Stromal cell of bone marrow (primary cell): ENCODE results near the gene XPNPEP2.

Source experiments
- DNase-seq: peaks from one replicate; pipeline ENCODE4 v3.0.0-alpha.2; 2012; ENCODE audit warnings: low read depth

The XPNPEP2 gene

GRCh38 chrX:129750971-129751370 lies 12.2 kb downstream of the XPNPEP2 start:
- DNase-seq = no peak

GRCh38 chrX:129754056-129755024 lies 15.6 kb downstream of the XPNPEP2 start:
- DNase-seq = no peak

GRCh38 chrX:129755779-129756650 lies 17.2 kb downstream of the XPNPEP2 start:
- DNase-seq = no peak

- DNase-seq = peak; percentile 79
Measured at GRCh38 chrX:129759576-129760061, 20.8 kb downstream of the XPNPEP2 start.

DNA sequence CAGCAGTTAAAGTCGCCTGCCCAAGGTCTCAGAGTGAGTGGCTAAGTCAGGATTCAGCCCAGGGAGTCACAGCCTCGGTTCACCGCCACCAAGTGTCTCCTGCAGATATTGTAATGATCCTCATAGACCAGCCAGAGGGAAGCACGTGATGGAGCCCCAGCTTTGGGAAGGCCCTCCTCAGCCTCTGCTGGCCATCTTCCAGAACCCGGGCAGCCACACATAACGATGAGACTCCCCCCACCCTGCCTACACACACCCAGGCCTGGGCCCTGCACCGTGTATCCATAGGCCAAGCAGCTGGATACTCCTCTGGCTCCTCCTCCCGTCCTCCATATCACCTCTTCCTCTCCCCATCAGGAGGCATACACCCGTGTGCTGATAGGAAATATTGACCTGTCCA lies 21.4 kb downstream of the XPNPEP2 start:
- no peak for DNase-seq

GRCh38 chrX:129760981-129761380 lies 22.2 kb downstream of the XPNPEP2 start:
- no peak for DNase-seq

GRCh38 chrX:129761596-129761995 lies 22.8 kb downstream of the XPNPEP2 start:
- no peak for DNase-seq

- DNase-seq = no peak
Measured at GRCh38 chrX:129762448-129762847, 23.7 kb downstream of the XPNPEP2 start.

- no peak for DNase-seq
Measured at GRCh38 chrX:129763666-129764065, 24.9 kb downstream of the XPNPEP2 start.

- DNase-seq = no peak
Measured at GRCh38 chrX:129768186-129768585, 29.4 kb downstream of the XPNPEP2 start.

DNA sequence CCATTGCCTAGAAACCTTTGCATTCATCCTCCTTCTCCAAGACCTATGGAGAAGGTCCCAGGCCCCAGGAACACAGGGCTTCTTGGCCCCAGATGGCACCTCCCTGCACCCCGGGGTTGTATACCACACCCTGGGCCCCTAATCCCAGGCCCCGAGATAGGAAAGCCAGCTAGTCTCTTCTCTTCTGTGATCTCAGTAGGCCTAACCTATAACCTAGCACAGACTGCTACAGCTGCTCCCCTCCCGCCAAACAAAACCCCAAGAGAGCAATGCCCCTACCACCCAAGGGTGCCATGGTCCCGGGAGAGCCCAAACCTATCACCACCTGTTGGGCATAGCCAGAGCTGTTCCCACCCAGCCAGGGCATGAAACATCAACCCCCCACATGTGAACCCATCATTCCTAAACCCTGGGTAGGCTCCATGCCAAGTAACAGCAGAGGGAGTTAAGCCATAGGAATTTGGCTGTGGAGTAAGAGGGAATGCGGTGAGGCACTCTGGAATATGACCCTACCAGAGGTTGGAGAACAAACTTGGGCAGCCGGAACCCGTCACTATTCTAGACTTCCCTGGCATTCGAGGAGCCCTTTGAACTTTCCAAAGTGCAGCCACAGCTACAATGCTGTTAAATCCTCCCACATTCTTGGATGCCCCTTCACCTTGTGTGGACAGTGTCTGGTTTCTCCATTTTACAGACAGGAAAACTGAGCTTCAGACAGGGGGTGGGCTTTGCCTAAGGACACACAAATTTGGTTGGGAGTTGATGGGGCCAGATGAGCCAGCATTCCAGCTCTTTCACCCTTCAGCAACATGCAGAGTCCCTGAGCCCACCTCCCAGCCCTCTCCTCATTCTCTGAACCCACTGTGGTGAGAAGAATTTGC lies 30.0 kb downstream of the XPNPEP2 start:
- no peak for DNase-seq

DNA sequence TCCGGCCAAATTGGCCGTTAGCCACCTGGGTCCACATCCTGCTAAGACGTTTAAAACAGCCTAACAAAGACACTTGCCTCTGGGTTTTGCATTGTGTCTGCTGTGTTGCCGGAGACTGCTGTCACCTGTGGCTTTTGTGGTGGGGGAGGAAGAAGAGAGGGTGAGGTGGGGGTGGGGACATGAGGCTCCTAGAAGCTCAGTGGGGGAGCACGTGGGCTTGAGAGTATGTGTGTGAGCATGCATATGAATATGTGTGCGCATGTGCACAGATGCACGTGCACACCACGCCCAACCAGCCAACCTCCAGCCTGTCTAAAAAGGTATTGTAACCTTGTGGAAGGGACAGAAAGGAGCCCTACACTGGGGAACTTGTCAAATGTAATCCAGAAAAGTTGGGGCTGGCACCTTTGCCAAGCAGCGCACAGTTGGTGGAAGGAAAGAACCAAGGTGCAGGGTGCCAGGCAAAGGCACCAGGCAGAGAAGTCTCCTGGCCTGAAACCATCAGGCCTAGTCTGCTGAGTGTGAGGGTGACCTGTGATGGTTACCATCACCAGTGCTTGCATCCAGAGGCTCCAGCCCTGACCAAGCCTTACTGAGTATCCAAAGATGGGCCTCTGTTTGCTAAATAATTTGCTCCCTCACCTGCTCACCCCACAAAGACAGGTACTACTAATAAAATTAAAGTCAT lies 30.8 kb downstream of the XPNPEP2 start:
- DNase-seq = no peak

DNA sequence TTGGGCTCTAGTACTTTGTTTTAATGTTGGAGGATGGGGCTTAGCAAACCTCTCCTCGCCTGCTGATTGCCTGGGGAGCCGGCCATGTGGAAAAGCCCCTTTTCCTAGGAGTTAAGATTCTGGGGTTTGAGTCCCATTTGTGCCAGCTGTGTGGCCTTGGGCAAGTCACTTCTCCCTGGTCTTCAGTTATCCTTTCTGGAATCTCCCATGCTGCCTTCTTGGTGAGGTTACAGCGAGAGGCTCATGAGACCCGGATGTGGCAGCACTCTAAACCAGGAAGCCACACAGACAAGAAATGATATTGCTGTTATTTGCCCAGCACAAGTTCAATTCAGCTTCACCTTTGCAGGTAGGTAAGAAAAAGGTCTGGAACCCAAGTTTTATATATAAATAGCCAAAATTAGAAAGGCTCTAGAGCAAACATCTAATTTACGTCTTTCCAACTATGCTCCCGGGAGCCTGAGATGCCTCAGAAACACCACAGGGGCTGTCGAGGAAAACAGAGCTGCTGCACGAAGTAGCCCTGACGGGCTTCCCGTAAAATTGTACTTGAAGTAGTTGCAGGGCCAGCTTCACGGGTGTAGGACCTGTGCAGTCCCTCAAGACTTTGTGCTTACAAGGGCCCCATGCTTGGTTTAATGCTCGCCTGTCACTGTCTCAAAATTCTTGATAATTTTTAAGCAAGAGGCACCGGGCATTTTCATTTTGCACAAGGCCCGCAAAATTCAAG lies 32.7 kb downstream of the XPNPEP2 start:
- no peak for DNase-seq

DNA sequence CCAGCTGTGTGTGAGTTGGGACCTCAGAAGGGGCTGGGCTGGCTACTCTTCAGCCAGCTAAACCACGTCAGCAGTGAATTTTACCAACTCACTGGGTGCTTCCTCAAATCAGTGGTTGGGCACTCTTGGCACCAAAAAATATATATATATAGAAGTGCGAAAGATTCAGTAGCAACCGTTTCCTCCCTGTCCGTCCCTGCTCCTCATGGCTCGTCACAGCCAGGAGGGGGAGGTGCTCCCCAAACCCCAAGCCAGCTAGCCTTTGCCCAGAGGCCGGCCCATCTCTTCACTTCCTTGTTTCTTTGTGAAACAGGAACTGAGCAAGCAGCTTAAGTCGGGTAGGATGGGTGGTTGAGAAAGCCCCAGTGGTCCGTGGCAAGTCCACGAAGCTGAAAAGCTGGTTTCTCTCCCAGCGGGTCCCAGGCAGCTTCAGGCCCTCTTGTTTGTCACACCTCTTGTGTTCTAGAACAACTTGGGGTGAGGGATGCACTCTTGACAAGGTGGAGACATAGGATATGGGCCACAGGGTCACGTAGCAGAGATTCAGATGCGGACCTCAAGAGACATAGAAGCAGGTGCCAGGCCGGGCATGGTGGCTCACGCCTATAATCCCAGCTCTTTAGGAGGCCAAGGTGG lies 34.1 kb downstream of the XPNPEP2 start:
- DNase-seq = no peak

- DNase-seq = no peak
Measured at GRCh38 chrX:129773649-129774458, 35.1 kb downstream of the XPNPEP2 start.

DNA sequence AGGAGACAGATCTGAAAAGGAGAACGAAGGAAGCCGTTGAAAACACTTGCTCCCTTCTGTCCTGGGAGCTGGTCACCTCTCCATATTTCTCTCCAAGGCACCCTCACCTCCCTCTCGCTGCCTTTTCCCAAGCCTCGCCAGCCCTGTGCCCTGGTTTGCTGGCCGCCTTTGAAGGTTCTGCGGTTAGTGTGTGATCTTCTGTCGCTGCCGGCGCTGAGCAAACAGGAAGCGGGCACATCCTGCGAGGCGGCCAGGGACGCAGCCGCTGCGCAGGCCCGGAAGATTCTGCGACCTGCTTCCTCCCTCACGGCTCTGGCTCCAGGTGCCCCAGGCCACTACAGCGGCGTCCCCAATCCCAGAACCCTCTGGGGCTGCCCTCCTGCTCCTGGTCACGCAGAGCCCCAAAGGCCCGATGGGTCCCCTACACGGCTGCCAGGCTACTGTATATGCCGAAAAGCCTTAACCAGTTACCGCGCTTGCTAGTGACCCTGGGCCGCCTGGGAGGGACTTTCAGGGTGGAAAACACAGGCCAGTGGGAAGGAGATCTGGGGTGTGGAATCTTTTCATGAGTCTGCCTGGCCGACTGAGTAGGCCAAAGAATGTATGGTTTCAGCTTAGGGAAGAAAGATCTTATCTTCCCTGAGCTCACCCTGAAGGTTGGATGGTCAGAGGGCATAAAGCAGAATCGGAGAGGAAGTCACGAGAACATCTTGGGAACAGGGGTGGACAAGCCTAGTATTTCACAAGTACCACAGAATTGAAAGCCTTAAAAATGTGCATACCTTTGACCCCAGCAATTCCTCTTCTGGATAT lies 38.6 kb downstream of the XPNPEP2 start:
- DNase-seq = no peak

GRCh38 chrX:129779086-129779672 lies 40.4 kb downstream of the XPNPEP2 start:
- DNase-seq = no peak

DNA sequence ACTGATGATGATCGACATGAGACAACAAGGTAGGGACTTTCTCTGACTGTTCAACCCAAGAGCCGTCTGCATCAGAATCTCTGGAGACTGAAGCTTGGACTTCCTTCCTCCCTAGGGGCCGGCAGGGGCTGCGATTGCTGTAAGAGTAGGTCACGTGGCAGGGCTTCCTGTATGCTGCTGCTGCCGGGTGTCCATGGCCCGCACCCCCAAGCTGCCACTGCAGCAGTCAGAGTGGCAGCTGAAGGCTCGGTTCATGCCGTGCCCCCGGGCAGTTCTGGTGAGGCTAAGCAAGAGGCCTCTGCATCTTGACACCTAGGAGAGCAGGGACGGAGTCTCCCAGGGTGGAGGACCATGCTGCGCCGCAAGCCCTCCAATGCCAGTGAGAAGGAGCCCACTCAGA lies 41.0 kb downstream of the XPNPEP2 start, which contains the start of gene SASH3:
Gene SASH3 (plus strand): TSS at position 203 of the 400 bp plus-strand sequence. CDS start 149 bp downstream, at position 352.
- DNase-seq = no peak
